SK-N-SH (cell line): ENCODE measurements around the gene CPA4. TPM values are rescaled to one million over a fixed set of nuclear protein-coding genes. Genes with fewer than 3 reads are reported as not detected.
A peak's percentile ranks its signal among the peaks of the same experiment; 100 is the strongest.

Experiments
- CTCF ChIA-PET: fragments of 300-600, 350-600 bp; formaldehyde crosslinking; extraction: SDS; loops from one replicate; lab custom pipeline; 2021; lab: Yijun Ruan, JAX
- POLR2A ChIA-PET: fragments of 350-600 bp; sonication (Branson Sonifier 250); formaldehyde crosslinking; extraction: SDS; loops from one replicate; lab custom pipeline; 2020; ENCODE audit warnings: antibody characterized with exemption, inconsistent platforms; lab: Yijun Ruan, JAX
- DNase-seq: peaks from one replicate; pipeline ENCODE4 v3.0.0; 2012
- H2AFZ ChIP-seq: fragments of 200-600 bp; sonication (generic); 2 replicates; pipeline ENCODE4 v1.8.1; 2016; ENCODE audit warnings: antibody characterized with exemption, mild to moderate bottlenecking, low read depth
- H3F3A ChIP-seq: fragments of 200-600 bp; sonication (generic); replicated peaks from 2 replicates; pipeline ENCODE3; 2016; ENCODE audit warnings: antibody characterized with exemption, mild to moderate bottlenecking; ENCODE audit not compliant: insufficient read depth
- H3K27ac ChIP-seq, 2 experiments: fragments of 200-500 bp in 1 of 2; fragments of 200-600 bp in 1 of 2; sonication (Bioruptor generic) in 1 of 2; sonication (generic), shearing (Covaris generic) in 1 of 2; 2 replicates each; pipeline versions ENCODE4 v1.5.1 to v1.6.1; 2014 to 2016; ENCODE audit warnings: low read depth in 2 of 2, inconsistent platforms in 1 of 2, low read length in 1 of 2, mild to moderate bottlenecking in 1 of 2, mixed read lengths in 1 of 2
- H3K27me3 ChIP-seq: fragments of 200-600 bp; sonication (generic), shearing (Covaris generic); 2 replicates; pipeline ENCODE4 v1.6.1; 2016; ENCODE audit warnings: mixed run types; ENCODE audit not compliant: insufficient read depth
- H3K36me3 ChIP-seq, 2 experiments: fragments of 200-500 bp in 1 of 2; fragments of 200-600 bp in 1 of 2; sonication (Bioruptor generic) in 1 of 2; sonication (generic) in 1 of 2; replicated peaks in 1 of 2; 2 replicates each; pipeline versions ENCODE3 to v1.5.1; 2014 to 2016; ENCODE audit warnings: low read length in 1 of 2, mild to moderate bottlenecking in 1 of 2; ENCODE audit not compliant: insufficient read depth in 2 of 2, control insufficient read depth in 1 of 2
- H3K4me1 ChIP-seq, 2 experiments: fragments of 200-500 bp in 1 of 2; fragments of 200-600 bp in 1 of 2; sonication (Bioruptor generic) in 1 of 2; sonication (generic), shearing (Covaris generic) in 1 of 2; 2 replicates each; pipeline versions ENCODE4 v1.5.1 to v1.6.1; 2014 to 2016; ENCODE audit warnings: low read depth in 1 of 2, low read length in 1 of 2, mixed run types in 1 of 2; ENCODE audit not compliant: insufficient read depth in 2 of 2, control insufficient read depth in 1 of 2
- H3K4me2 ChIP-seq: fragments of 200-600 bp; sonication (generic), shearing (Covaris generic); 2 replicates; pipeline ENCODE4 v1.6.1; 2017; ENCODE audit warnings: mixed run types
- H3K4me3 ChIP-seq, 2 experiments: fragments of 200-500 bp in 1 of 2; fragments of 200-600 bp in 1 of 2; sonication (Bioruptor generic) in 1 of 2; sonication (generic), shearing (Covaris generic) in 1 of 2; 2 replicates each; pipeline versions ENCODE4 v1.5.1 to v1.8.1; 2014 to 2016; ENCODE audit warnings: low read depth in 2 of 2, inconsistent platforms in 1 of 2, low read length in 1 of 2, mild to moderate bottlenecking in 1 of 2, mixed read lengths in 1 of 2, moderate library complexity in 1 of 2
- H3K79me2 ChIP-seq: fragments of 200-600 bp; sonication (generic); 2 replicates; pipeline ENCODE4 v1.8.1; 2017; ENCODE audit warnings: mild to moderate bottlenecking; ENCODE audit not compliant: insufficient read depth
- H3K9ac ChIP-seq: fragments of 200-600 bp; sonication (generic); 2 replicates; pipeline ENCODE4 v1.6.1; 2017; ENCODE audit warnings: mixed run types
- H3K9me2 ChIP-seq: fragments of 200-600 bp; sonication (generic); 2 replicates; pipeline ENCODE4 v1.6.1; 2017; ENCODE audit warnings: mixed run types
- H3K9me3 ChIP-seq: fragments of 200-600 bp; sonication (generic); 2 replicates; pipeline ENCODE4 v1.6.1; 2017; ENCODE audit warnings: mixed run types, mild to moderate bottlenecking, moderate library complexity
- H4K20me1 ChIP-seq: fragments of 200-600 bp; sonication (generic); 2 replicates; pipeline ENCODE4 v1.6.1; 2017; ENCODE audit warnings: mild to moderate bottlenecking, mixed run types; ENCODE audit not compliant: insufficient read depth
- FOSL2 ChIP-seq: IDR thresholded peaks from 2 replicates; pipeline ENCODE4 v1.4.0; 2012; ENCODE audit warnings: low read depth, mild to moderate bottlenecking, moderate library complexity, borderline replicate concordance
- FOXM1 ChIP-seq: IDR thresholded peaks from 2 replicates; pipeline ENCODE4 v1.4.0; 2012; ENCODE audit warnings: low read depth, mild to moderate bottlenecking
- GABPA ChIP-seq: IDR thresholded peaks from 2 replicates; pipeline ENCODE4 v1.4.0; 2012; ENCODE audit warnings: low read depth, mild to moderate bottlenecking
- GATA2 ChIP-seq: sonication (generic); formaldehyde crosslinking; IDR thresholded peaks from 2 replicates; pipeline ENCODE4 v1.5.0; 2020; ENCODE audit warnings: mild to moderate bottlenecking, missing genetic modification reagents
- NRF1 ChIP-seq: IDR thresholded peaks from 2 replicates; pipeline ENCODE4 v1.6.1; 2012; ENCODE audit warnings: low read depth, mild to moderate bottlenecking, low read length
- RCOR1 ChIP-seq: fragments of 150-350 bp; IDR thresholded peaks from 2 replicates; pipeline ENCODE4 v1.6.1; 2017; ENCODE audit warnings: antibody characterized with exemption, low read length
- REST ChIP-seq: IDR thresholded peaks from 2 replicates; pipeline ENCODE4 v1.6.1; 2012; ENCODE audit warnings: mild to moderate bottlenecking, low read depth, low read length, moderate library complexity
- RFX5 ChIP-seq: IDR thresholded peaks from 2 replicates; pipeline ENCODE4 v1.6.1; 2012; ENCODE audit warnings: mild to moderate bottlenecking, improper control_type of control experiment, low read length
- TAF1 ChIP-seq: IDR thresholded peaks from 2 replicates; pipeline ENCODE4 v1.6.1; 2012; ENCODE audit warnings: low read depth, mild to moderate bottlenecking, low read length, moderate library complexity, borderline replicate concordance
- TCF12 ChIP-seq: IDR thresholded peaks from 2 replicates; pipeline ENCODE4 v1.4.0; 2012
- USF2 ChIP-seq: fragments of 150-350 bp; IDR thresholded peaks from 2 replicates; pipeline ENCODE4 v1.6.1; 2017; ENCODE audit warnings: antibody characterized with exemption, low read length, low read depth, borderline replicate concordance
- WGBS: methylation state at CpG from one replicate; pipeline ENCODE4 v1.1.6; 2017; ENCODE audit warnings: low lambda C conversion rate; 5-methylcytosine and 5-hydroxymethylcytosine counted together
- polyA plus RNA-seq, 3 experiments: library from polyadenylated mRNA; depleted of rRNA; stranded (reverse); fragments of >200 nt; gene quantifications; 2 replicates each; pipeline ENCODE4 v1.2.3, GENCODE V29; 2012

Gene CPA4
- polyA plus RNA-seq, 1 of the 3 experiments (the other 2 are of a cell fraction) = 176 TPM

GRCh38 chr7:130365088-130365487 is 72.1 kb downstream of the CPA4 start:
- Histone ChIP-seq H3K9ac (no peak overlapping the region), H3K27me3 (no peaks in the 10 kb centered on the region), H3K36me3 (no peaks in the 10 kb centered on the region), H3K27ac (peak overlapping the region in 1 of 2 experiments; percentile 96; a peak in 2 of 4 replicates), H3F3A (peaks cover 13% of the 10 kb centered on the region), H3K9me2 (no peaks in the 10 kb centered on the region), H3K79me2 (no peaks in the 10 kb centered on the region), H3K9me3 (no peaks in the 10 kb centered on the region), H2AFZ (no peak overlapping the region; the same call in 1 of the 2 replicates), H4K20me1 (no peaks in the 10 kb centered on the region), H3K4me1 (peaks cover 41 to 65% of the 10 kb centered on the region in 2 experiments), H3K4me3 (no peak overlapping the region), H3K4me2 (no peak overlapping the region)
- no peak for DNase-seq
- ChIA-PET CTCF (interaction anchor here (1.0 kb wide), 2 partner anchors 12 to 27 kb away, joined by 3 read pairs; no protein-coding TSS in a partner anchor), POLR2A (interaction anchor here (1.0 kb wide), 1 partner anchor 160 kb away, joined by 5 read pairs; the partner anchor contains the start of gene TMEM209)
- no peak for TF ChIP-seq USF2
- no peak for TF ChIP-seq RFX5
- TF ChIP-seq GABPA = no peak
- no peak for TF ChIP-seq TCF12
- TF ChIP-seq RCOR1 = no peak
- no peak for TF ChIP-seq TAF1
- TF ChIP-seq NRF1 = no peak
- no peak for TF ChIP-seq FOSL2
- no peak for TF ChIP-seq REST
- no peak for TF ChIP-seq FOXM1
- TF ChIP-seq GATA2 (CRISPR knock-in tag) = no peak
- 85% methylated on average over 2 of the region's 2 CpGs for WGBS
